Peyer's patch (tissue), 4 donors: ENCODE measurements around the gene EMC8.

Experiments
- CTCF ChIP-seq, 6 experiments: fragments of 450-650 bp in 4 of 6; fragments of 200-600 bp in 2 of 6; sonication (generic) in 1 of 6; IDR thresholded peaks; one replicate each; pipeline ENCODE4 v1.5.1; 2017 to 2019; ENCODE audit warnings: antibody characterized with exemption in 6 of 6, mild to moderate bottlenecking in 3 of 6, moderate library complexity in 1 of 6
- POLR2A ChIP-seq, 2 donors: fragments of 450-650 bp; IDR thresholded peaks; one replicate each; pipeline ENCODE4 v1.5.1; 2017; ENCODE audit warnings: antibody characterized with exemption in 2 of 2, mild to moderate bottlenecking in 2 of 2, moderate library complexity in 2 of 2

DNA sequence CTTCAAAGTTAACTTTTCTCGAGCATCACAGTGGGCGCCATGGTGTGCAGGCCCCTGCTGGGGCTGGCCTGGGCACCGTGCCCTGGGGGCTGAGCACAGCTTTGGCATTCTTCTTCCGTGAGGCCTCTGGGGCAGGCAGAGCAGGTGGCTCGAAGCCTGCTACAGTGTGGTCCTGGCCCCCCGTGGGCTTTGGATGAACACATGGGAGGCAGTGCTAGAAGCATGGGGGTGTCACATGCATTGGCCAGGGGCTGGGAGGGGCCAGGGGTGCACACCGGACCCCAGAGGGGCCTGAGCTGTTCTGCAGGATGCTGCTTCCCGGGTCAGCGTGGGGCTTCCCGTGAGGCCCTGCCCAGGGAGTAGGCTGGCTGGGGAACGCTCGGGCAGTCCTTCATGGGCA, 36.4 kb downstream of the EMC8 start:
- TF ChIP-seq CTCF (IDR thresholded peaks at IDR 0.05), result no peak
- no peak for TF ChIP-seq POLR2A (IDR thresholded peaks at IDR 0.05)
